Measurements from ENCODE around the gene FIGNL1.

Gene FIGNL1

DNA sequence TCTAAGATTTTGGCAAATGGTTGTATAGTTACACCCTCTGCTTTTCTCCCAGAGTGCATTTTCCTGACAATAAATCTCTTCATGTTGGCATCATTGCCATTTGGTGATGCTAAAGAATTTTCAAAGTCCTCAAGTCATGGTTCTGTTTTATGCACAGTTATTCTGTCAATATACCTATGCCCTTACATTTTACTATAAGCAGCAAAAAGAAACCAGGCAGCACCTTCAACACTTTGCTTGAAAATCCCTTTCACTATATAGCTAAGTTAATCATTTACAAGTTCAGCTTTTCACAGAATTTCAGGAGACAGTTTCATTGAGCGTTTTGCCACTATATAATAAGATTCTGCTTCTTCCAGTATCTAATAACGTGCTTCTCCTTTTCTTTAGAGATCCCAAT lies 22.6 kb downstream of the FIGNL1 start:
- Mint-ChIP-seq H3K4me3 (no peak overlapping the region), H3K27me3 (ENCODE audit: low read depth) (no peaks in the 10 kb centered on the region), H3K9me3 (no peaks in the 10 kb centered on the region), H3K4me1 (ENCODE audit: low read depth) (no peaks in the 10 kb centered on the region), H3K27ac (no peak overlapping the region), H3K36me3 (ENCODE audit: low read depth) (no peaks in the 10 kb centered on the region)

DNA sequence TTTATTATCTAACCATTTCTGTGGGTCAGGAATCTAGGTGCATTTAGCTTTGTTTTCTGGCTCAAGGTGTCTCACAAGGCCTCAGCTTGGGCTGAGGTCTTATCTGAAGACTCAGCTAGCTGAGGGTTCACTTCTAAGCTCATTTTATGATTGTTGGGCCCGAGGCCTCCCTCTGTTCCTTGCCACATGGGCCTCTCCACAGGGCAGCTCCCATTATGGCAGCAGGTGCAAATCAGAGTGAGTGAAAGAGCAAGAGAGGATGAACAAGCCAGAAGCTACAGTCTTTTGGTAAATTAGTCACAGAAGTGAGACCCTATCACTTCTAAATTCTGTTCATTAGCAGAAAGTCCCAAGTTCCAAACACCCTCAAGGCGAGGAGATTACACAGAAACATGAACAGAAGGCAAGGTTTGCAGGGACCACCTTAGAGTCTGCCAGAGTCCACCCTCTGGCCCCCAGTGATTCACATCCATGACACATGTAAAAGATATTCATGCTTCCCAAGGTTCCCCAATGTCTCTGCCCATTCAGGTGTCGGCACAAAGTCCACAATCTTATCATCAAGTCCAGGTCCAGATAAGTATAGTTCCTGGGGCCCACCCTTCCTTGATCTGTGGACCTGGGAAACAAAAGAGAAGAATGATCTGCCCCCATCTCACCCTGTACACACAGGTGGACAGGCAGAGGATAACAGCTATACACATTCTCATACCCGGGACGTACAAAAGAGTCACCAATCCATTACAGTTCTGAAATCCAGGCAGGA lies 23.7 kb downstream of the FIGNL1 start:
- Mint-ChIP-seq H3K27me3 (ENCODE audit: low read depth) (no peaks in the 10 kb centered on the region), H3K4me1 (ENCODE audit: low read depth) (no peaks in the 10 kb centered on the region), H3K27ac (no peak overlapping the region), H3K36me3 (ENCODE audit: low read depth) (no peaks in the 10 kb centered on the region), H3K9me3 (no peaks in the 10 kb centered on the region), H3K4me3 (no peak overlapping the region)

DNA sequence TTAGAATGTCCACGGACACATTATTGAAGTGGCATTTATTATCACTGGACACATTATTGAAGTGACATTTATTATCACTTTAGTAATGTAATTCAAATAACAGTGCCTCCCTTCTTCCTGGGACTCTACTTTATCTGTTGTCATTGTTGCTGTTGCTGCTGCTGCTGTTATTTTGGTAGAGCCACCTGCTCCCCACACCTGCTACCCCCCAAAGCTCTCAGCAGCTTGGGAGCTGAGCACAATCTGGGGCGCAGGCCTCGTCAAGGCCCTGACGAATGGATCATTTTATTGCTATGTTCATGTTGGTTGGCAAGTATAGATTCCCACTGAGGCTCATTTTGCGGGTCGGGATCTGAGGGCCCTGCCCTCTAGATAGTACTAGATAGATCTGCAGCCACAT lies 24.8 kb downstream of the FIGNL1 start:
- H3K4me3 Mint-ChIP-seq: no peak overlapping the region
- no peaks in the 10 kb centered on the region for H3K4me1 Mint-ChIP-seq (ENCODE audit: low read depth)
- no peaks in the 10 kb centered on the region for H3K36me3 Mint-ChIP-seq (ENCODE audit: low read depth)
- no peaks in the 10 kb centered on the region for H3K9me3 Mint-ChIP-seq
- no peaks in the 10 kb centered on the region for H3K27me3 Mint-ChIP-seq (ENCODE audit: low read depth)
- no peak overlapping the region for H3K27ac Mint-ChIP-seq

DNA sequence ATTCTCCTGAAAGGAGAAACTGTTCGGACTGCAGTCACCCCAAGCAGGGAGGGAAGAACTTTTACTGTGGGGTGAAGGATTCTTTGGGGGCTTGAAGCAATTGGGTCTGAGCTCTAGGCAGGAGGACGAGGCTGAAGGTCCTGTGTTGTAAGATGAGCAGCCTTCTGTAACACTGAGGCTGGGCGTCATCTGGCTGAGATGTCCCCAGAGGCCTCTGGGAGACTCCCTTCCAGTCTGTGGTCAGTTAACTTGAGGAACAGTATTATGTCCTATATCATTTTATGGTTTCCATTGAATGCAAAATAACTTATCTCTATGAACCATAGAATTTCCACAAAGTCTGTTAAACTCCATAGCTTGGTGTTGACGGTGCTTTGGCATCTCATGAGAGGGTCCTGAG lies 26.3 kb downstream of the FIGNL1 start:
- Mint-ChIP-seq H3K27ac (no peak overlapping the region), H3K36me3 (ENCODE audit: low read depth) (no peaks in the 10 kb centered on the region), H3K4me1 (ENCODE audit: low read depth) (no peaks in the 10 kb centered on the region), H3K27me3 (ENCODE audit: low read depth) (no peaks in the 10 kb centered on the region), H3K4me3 (no peak overlapping the region), H3K9me3 (no peaks in the 10 kb centered on the region)

DNA sequence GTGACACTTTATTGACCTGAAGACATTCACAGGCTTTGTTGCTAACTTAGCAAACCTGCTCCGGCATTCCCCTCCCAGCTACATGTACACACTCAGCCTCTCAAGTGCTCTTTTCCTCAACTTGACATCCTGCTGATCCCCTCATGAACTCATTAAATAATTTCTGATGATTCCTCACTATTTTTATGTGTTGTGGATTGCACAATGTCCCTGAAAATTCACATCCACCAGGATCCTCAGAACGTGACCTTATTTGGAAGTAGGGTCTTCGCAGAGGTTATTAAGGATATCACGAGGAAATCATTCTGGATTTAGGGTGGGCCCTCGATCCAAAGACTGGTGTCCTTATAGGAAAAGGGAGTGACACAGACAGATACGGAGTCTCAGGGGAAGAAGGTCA lies 27.3 kb downstream of the FIGNL1 start:
- Mint-ChIP-seq H3K9me3 (no peaks in the 10 kb centered on the region), H3K27ac (no peak overlapping the region), H3K4me3 (no peak overlapping the region), H3K27me3 (ENCODE audit: low read depth) (no peaks in the 10 kb centered on the region), H3K4me1 (ENCODE audit: low read depth) (peaks cover 4% of the 10 kb centered on the region), H3K36me3 (ENCODE audit: low read depth) (no peaks in the 10 kb centered on the region)

DNA sequence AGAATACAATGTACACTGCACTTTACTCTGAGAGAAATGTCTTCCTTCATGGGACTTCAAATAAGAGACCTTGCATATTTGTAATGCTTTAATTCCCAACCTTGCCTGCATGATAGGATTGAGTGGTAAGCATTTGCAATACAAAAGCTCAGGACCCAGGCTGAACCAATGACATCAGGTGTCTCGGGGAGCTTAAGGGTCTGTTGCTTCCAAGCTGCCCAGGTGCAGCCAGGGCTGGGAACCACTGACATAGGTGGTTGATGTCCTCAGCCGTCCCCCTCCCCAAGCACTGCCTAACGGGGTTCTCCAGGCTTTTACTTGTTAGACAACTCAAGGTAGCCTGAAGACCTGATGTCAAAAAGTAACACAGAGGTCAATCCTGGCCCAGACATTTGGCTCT lies 29.1 kb downstream of the FIGNL1 start:
- Mint-ChIP-seq H3K4me1 (ENCODE audit: low read depth) (peaks cover 19% of the 10 kb centered on the region), H3K4me3 (no peak overlapping the region), H3K36me3 (ENCODE audit: low read depth) (no peaks in the 10 kb centered on the region), H3K9me3 (no peaks in the 10 kb centered on the region), H3K27ac (no peak overlapping the region), H3K27me3 (ENCODE audit: low read depth) (no peaks in the 10 kb centered on the region)

DNA sequence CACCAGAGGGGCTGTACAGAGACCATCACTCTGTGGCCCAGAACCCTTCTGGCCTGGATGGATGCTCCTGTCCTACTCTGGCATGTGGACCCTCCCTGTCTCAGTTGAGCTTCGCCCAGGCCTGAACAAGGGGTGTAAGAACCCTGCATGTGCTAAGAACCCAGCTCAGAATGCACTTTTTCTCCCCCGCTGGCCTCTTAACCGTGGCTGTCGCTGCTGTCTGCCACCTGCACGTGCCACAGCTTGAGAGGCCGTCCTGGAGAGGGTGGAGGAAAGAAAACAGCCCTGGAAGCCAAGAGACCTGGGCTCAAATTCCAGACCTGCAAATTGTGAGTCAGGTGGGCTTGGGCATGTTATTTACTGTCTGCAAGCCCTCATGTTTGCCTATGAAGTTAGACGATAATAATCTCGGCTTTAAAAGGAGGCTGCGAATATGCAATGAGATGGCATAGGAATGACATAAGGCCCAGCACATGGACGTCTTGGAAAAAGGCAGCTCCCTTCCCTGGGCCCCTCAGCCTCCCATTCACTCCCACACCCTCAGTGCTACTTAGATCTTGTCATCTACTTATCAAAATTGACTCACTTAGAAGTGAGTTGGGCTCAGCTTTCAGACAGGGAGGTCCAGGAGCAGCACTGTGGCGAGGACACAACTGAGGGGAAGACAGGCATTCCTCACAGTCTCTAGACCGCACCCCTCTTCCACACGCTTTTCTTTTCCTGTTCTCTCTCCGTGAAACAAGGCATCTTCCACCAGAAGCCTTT lies 31.4 kb downstream of the FIGNL1 start:
- Mint-ChIP-seq H3K36me3 (ENCODE audit: low read depth) (peaks cover 6% of the 10 kb centered on the region), H3K4me1 (ENCODE audit: low read depth) (peaks cover 27% of the 10 kb centered on the region), H3K27ac (no peak overlapping the region), H3K9me3 (no peaks in the 10 kb centered on the region), H3K27me3 (ENCODE audit: low read depth) (no peaks in the 10 kb centered on the region), H3K4me3 (no peak overlapping the region)

DNA sequence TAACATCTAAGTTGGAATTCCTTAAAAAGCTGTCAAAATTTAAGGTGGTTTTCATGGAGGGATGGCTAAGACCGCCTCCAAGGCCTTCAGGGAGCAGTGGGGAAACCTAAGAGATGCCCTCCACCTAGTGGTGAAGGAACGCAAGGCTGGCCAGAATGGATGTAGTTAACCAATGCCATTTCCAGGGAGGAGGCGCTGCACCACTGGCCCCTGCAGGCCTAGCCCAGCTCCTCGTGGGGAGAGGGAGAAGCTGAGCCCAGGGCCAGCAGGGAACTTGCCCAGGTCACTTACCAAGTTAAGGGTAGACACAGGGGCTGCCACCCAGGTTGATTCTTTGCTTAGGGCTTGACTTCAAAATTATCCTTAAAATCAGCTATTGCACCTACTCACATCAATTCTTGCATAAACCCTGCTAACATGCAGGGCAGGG lies 32.0 kb downstream of the FIGNL1 start:
- H3K4me1 Mint-ChIP-seq (ENCODE audit: low read depth): peaks cover 27% of the 10 kb centered on the region
- no peaks in the 10 kb centered on the region for H3K9me3 Mint-ChIP-seq
- no peaks in the 10 kb centered on the region for H3K27me3 Mint-ChIP-seq (ENCODE audit: low read depth)
- H3K27ac Mint-ChIP-seq: no peak overlapping the region
- H3K36me3 Mint-ChIP-seq (ENCODE audit: low read depth): peaks cover 6% of the 10 kb centered on the region
- no peak overlapping the region for H3K4me3 Mint-ChIP-seq

DNA sequence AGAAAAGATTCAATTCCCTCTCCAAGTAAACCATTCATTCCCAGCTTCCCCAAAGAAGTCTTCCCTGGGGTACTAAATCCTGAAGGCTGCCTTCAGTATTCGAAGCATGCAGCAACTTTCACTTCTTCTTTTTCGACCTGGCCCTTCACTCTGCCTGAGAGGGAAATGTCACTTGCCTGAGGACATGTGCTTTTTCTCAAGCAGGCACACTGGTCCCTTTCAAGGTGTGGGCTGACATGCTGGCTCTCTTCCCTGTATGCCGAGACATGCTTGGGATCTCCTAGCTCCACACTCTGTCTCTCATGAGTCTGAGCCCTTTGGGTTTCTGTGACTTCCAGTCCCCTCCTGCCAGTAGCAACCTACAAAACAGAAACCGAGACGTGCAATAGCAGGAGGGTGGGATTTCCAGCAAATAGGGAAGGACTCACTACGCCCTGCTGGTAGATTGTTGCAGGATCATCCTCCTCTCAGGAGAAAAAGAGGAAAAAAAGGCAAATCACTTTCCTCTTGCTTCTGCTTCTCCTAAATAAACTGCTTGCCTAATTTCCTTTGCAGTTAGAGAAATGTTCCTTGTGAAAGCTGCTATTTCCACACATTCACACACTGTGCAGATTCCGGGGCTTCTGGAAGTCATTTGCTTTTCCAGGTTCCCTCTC lies 33.5 kb downstream of the FIGNL1 start:
- Mint-ChIP-seq H3K4me1 (ENCODE audit: low read depth) (peaks cover 30% of the 10 kb centered on the region), H3K27ac (peak overlapping the region; percentile 70), H3K27me3 (ENCODE audit: low read depth) (no peaks in the 10 kb centered on the region), H3K4me3 (peak overlapping the region; percentile 76), H3K9me3 (no peaks in the 10 kb centered on the region), H3K36me3 (ENCODE audit: low read depth) (peaks cover 9% of the 10 kb centered on the region)

DNA sequence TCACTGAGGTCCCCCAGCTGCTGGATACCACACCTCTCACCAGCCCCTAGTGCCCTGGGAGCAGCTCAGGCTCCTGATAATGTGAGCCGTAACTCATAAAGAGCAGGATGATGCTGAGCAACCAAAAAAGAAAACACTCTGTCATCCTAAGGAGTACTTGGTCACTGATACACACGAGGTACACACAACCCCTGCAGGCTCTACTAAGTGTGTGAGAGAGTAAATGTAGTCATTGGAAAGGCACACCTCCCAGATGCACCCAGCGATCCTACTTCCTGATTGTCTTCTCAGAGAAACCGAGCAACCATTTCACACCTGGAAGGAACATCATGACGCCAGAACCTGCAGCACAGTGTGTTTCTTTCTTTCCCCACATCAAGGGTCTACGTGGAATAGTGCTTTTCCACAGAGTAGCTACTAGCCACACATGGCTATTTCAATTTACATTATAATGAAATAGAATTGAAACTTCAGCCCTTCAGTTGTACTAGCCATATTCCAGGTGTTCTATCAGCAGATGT lies 34.2 kb downstream of the FIGNL1 start:
- no peaks in the 10 kb centered on the region for H3K9me3 Mint-ChIP-seq
- H3K27ac Mint-ChIP-seq: peak overlapping the region; percentile 49
- H3K4me1 Mint-ChIP-seq (ENCODE audit: low read depth): peaks cover 32% of the 10 kb centered on the region
- peak overlapping the region; percentile 26 for H3K4me3 Mint-ChIP-seq
- H3K27me3 Mint-ChIP-seq (ENCODE audit: low read depth): no peaks in the 10 kb centered on the region
- peaks cover 11% of the 10 kb centered on the region for H3K36me3 Mint-ChIP-seq (ENCODE audit: low read depth)

DNA sequence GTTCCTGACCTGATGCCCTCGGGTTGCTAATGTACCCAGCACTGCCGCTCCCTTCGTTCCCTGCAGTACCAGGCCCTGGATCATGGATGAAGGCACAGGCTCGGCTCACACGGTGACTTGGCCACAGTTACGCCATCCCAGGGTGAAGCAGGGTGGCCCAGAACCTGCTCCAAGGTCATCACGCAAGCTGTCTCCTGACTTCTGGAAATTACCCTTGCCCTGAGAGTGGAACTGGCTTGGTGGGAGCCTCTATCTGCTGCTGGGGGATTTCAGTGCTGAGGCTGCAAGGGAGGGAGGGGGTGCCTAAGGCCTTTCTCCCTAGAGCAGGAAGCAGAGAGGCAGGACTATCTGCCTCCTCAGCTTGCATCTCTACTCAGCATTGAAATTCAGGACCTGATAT lies 36.6 kb downstream of the FIGNL1 start:
- Mint-ChIP-seq H3K27ac (no peak overlapping the region), H3K4me1 (ENCODE audit: low read depth) (peaks cover 48% of the 10 kb centered on the region), H3K4me3 (no peak overlapping the region), H3K36me3 (ENCODE audit: low read depth) (peaks cover 18% of the 10 kb centered on the region), H3K27me3 (ENCODE audit: low read depth) (no peaks in the 10 kb centered on the region), H3K9me3 (no peaks in the 10 kb centered on the region)

DNA sequence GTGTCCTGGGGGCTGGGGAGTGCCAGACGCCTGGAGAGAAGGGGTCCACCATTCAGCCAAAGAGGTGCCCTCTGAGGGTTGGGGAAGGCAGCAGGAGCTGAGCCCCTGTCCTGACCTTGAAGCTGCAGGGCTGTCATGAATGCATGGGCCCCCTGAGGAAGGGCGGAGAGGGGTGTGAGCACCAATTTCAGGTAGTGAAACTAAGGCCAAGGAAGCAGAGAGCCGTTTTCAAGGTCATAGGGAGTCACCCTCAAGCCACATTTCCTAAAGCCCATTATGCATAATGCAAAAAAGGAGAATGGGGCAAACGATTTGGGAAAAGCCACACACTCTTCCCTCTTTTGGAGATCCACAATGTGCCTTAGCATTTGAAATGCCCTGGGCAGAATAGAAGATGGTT lies 37.2 kb downstream of the FIGNL1 start:
- Mint-ChIP-seq H3K27ac (no peak overlapping the region), H3K4me3 (no peak overlapping the region), H3K27me3 (ENCODE audit: low read depth) (no peaks in the 10 kb centered on the region), H3K4me1 (ENCODE audit: low read depth) (peaks cover 52% of the 10 kb centered on the region), H3K36me3 (ENCODE audit: low read depth) (peaks cover 21% of the 10 kb centered on the region), H3K9me3 (no peaks in the 10 kb centered on the region)

DNA sequence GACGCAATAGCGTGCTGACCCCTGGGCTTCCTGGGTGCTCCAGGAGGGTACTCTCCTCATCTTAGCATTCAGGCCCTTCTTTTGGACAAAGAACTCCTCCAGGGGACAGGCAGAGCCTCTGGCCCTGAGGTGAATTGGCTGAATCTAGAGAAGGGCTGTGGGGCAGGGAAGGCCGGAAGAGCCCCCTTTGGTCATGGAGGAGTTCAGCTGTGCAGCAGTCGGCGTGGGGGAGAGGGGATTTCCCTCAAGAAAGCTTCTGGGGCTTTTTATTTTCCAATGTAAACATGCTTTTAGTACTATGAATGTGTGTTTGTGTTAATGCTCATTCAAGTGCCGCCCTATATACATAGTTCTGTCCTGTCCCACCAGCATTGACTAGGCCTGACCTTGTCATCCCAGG lies 38.8 kb downstream of the FIGNL1 start:
- H3K4me1 Mint-ChIP-seq (ENCODE audit: low read depth): peaks cover 50% of the 10 kb centered on the region
- peak overlapping the region; percentile 23 for H3K27ac Mint-ChIP-seq
- no peaks in the 10 kb centered on the region for H3K9me3 Mint-ChIP-seq
- H3K27me3 Mint-ChIP-seq (ENCODE audit: low read depth): no peaks in the 10 kb centered on the region
- H3K36me3 Mint-ChIP-seq (ENCODE audit: low read depth): peaks cover 28% of the 10 kb centered on the region
- peak overlapping the region; percentile 10 for H3K4me3 Mint-ChIP-seq

DNA sequence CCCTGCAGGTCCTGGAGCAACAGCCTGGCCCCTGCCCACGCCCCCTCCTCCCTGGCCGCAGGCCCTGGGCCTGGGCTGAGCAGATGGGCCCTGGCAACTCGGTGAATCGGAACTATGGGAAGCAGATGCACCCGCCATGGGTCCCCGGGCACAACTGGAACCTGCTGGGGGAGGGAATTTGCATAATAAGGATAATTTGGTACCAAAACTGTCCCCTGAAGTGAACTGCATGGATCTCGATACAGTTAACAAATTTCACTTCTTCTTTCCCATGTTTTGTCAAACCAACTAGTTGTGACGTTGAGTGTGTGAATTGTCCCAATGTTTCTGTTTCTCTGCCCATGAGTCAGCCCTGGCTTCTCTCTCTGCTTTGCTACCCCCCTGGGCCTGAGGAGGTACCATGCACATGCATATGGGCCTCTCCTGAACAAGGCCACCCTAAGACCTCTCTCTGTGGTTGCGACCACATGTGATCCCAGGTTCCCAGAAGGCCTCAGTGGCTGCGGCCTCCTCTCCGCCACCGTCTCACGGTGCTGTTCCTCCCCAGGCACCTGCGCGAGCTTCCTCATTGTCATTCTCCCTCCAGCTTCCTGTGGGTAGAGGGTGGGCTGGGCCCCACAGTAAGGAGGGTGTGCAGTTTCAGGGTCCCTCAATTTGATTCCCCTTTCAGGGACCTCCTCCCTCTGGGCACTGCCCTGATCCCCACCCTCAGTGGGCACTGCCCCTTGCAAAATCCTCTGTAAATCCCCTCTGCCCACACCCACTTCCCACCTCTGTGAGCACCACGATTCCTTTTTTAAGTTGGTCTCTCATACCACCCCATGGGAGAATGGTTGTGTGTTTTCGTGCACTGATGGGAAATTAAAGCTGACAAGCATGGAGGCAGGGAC lies 40.0 kb downstream of the FIGNL1 start:
- Mint-ChIP-seq H3K4me1 (ENCODE audit: low read depth) (peaks cover 50% of the 10 kb centered on the region), H3K4me3 (no peak overlapping the region), H3K27me3 (ENCODE audit: low read depth) (no peaks in the 10 kb centered on the region), H3K36me3 (ENCODE audit: low read depth) (peaks cover 31% of the 10 kb centered on the region), H3K27ac (peak overlapping the region; percentile 47), H3K9me3 (no peaks in the 10 kb centered on the region)

All from T-helper 1 cell treated with Interleukin-12 subunit alpha and Interleukin-12 subunit beta and Interleukin-4 antibody, amounts not matched to agents 30 μg/mL and 1 μg/mL, for 36 hours (primary cell).